NT2/D1 (cell line): ENCODE measurements around the gene SLC8B1.

Experiments
- SUZ12 ChIP-seq: IDR thresholded peaks from 2 replicates; pipeline ENCODE4 v1.6.1; 2011; ENCODE audit not compliant: insufficient read length, insufficient read depth; ENCODE audit errors: extremely low read depth
- YY1 ChIP-seq: IDR thresholded peaks from 2 replicates; pipeline ENCODE4 v1.6.1; 2011; ENCODE audit not compliant: insufficient read length, insufficient read depth
- ZNF274 ChIP-seq: IDR thresholded peaks from 2 replicates; pipeline ENCODE4 v1.6.1; 2011; ENCODE audit warnings: mild to moderate bottlenecking, low read depth, low read length

GRCh38 chr12:113373969-113374368 lies 39.1 kb upstream of the SLC8B1 start:
- TF ChIP-seq YY1 (no peak), ZNF274 (no peak), SUZ12 (no peak)
